GM12891 (cell line): ENCODE measurements around the gene JADE3.

Experiments
- POLR2A ChIP-seq: IDR thresholded peaks from 2 replicates; pipeline ENCODE4 v1.6.1; 2011; ENCODE audit warnings: low read depth, low read length, control low read depth
- POLR2AphosphoS5 ChIP-seq: IDR thresholded peaks from 2 replicates; pipeline ENCODE4 v1.6.1; 2011; ENCODE audit warnings: low read depth, low read length, control low read depth
- TAF1 ChIP-seq: IDR thresholded peaks from 2 replicates; pipeline ENCODE4 v1.6.1; 2011; ENCODE audit warnings: low read depth, low read length, control low read depth

DNA sequence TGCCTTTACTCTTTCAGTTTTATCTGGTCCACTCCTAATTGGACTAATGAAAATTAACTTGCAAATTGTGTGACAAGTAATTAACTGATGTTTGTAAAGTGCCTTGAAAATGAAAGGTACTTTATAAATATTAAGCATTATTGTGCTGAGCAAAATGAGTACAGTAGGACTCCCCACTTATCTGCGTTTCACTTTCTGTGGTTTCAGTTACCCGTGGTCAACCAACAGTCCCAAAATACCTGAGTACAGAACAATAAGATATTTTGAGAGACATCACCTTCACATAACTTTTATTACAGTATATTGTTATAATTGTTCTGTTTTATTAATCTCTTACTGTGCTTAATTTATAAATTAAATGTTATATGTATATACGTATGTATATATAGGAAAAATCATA, 27.4 kb upstream of the JADE3 start:
- no peak for TF ChIP-seq TAF1
- TF ChIP-seq POLR2A: no peak
- no peak for TF ChIP-seq POLR2AphosphoS5
